HCT116 (cell line): ENCODE results near the gene CDK5RAP1. TPM values are rescaled to one million over a fixed set of nuclear protein-coding genes. Genes with fewer than 3 reads are reported as not detected.

Experiments used
- ATAC-seq: fragments of 200-7000 bp; cut with Tn5 transposase; 2 replicates; pipeline ENCODE4 v1.9.1; 2020; ENCODE audit warnings: mild to moderate bottlenecking, moderate library complexity
- BruUV-seq: library from RNA; stranded (reverse); fragments of 400-500 nt; replicated peaks from 2 replicates; lab custom pipeline; 2021; lab: Mats Ljungman, UMichigan
- CTCF ChIA-PET: fragments of 300-600 bp; sonication (Branson Sonifier 250); formaldehyde crosslinking; loops from one replicate; lab custom pipeline; 2021; ENCODE audit warnings: antibody characterized with exemption; lab: Charles Lee
- POLR2A ChIA-PET: fragments of 300-600, 350-600 bp; sonication (Branson Sonifier 250); formaldehyde crosslinking; loops from one replicate; lab custom pipeline; 2021; ENCODE audit warnings: antibody characterized with exemption; lab: Charles Lee
- RAD21 ChIA-PET, 2 experiments: fragments of 300-600 bp; sonication (Branson Sonifier 250); formaldehyde crosslinking; loops; one replicate each; lab custom pipeline; 2023; ENCODE audit warnings: low total read pairs in 2 of 2; ENCODE audit not compliant: uncharacterized antibody in 2 of 2, unreplicated experiment in 2 of 2, low non-redundant PET in 1 of 2; lab: Charles Lee
- DNase-seq: peaks from one replicate; pipeline ENCODE4 v3.0.0-alpha.2; 2010; ENCODE audit warnings: low read depth, low spot score
- H2AFZ ChIP-seq: fragments of 200-600 bp; shearing (Covaris generic), sonication (generic); 2 replicates; pipeline ENCODE4 v1.6.1; 2017; ENCODE audit warnings: low read depth, mixed run types, mixed read lengths, antibody characterized with exemption, low read length; ENCODE audit not compliant: poor library complexity, severe bottlenecking
- H3K27ac ChIP-seq: 2 replicates; pipeline ENCODE4 v1.5.1; 2012; ENCODE audit warnings: low read depth, low read length
- H3K27me3 ChIP-seq: fragments of 200-600 bp; sonication (generic); 2 replicates; pipeline ENCODE4 v1.6.1; 2016; ENCODE audit warnings: mixed run types, low read length, mixed read lengths; ENCODE audit not compliant: insufficient read depth
- H3K36me3 ChIP-seq, 2 experiments: fragments of 200-500 bp in 1 of 2; fragments of 200-600 bp in 1 of 2; sonication (Bioruptor generic) in 1 of 2; sonication (generic) in 1 of 2; 2 replicates each; pipeline versions ENCODE4 v1.5.1 to v1.6.1; 2014 to 2016; ENCODE audit warnings: low read length in 2 of 2, inconsistent platforms in 1 of 2, mixed read lengths in 1 of 2, mixed run types in 1 of 2; ENCODE audit not compliant: insufficient read depth in 2 of 2, control insufficient read depth in 1 of 2
- H3K4me1 ChIP-seq, 2 experiments: fragments of 200-600 bp in 1 of 2; sonication (generic) in 1 of 2; 2 replicates each; pipeline versions ENCODE4 v1.5.1 to v1.6.1; 2012 to 2017; ENCODE audit warnings: low read length in 2 of 2, inconsistent platforms in 1 of 2, mild to moderate bottlenecking in 1 of 2, mixed read lengths in 1 of 2, mixed run types in 1 of 2, moderate library complexity in 1 of 2; ENCODE audit not compliant: insufficient read depth in 2 of 2, control insufficient read depth in 1 of 2
- H3K4me2 ChIP-seq: fragments of 200-600 bp; sonication (generic); 2 replicates; pipeline ENCODE4 v1.6.1; 2017; ENCODE audit warnings: mixed run types, low read length, mixed read lengths
- H3K4me3 ChIP-seq, 2 experiments: fragments of 200-600 bp in 1 of 2; sonication (generic) in 1 of 2; replicated peaks in 1 of 2; 2 replicates each; pipeline ENCODE4 v1.5.1; 2011 to 2016; ENCODE audit warnings: low read length in 2 of 2, control low read depth in 1 of 2, low read depth in 1 of 2, mild to moderate bottlenecking in 1 of 2, mixed read lengths in 1 of 2, mixed run types in 1 of 2
- H3K79me2 ChIP-seq: fragments of 200-600 bp; sonication (generic); 2 replicates; pipeline ENCODE4 v1.6.1; 2017; ENCODE audit warnings: mild to moderate bottlenecking, mixed run types, low read length, moderate library complexity, mixed read lengths; ENCODE audit not compliant: insufficient read depth
- H3K9ac ChIP-seq: fragments of 200-600 bp; sonication (generic); 2 replicates; pipeline ENCODE4 v1.6.1; 2016; ENCODE audit warnings: low read length, mixed read lengths
- H3K9me2 ChIP-seq: fragments of 200-600 bp; sonication (generic), shearing (Covaris generic); 2 replicates; pipeline ENCODE4 v1.6.1; 2017; ENCODE audit warnings: mixed run types, mild to moderate bottlenecking, moderate library complexity; ENCODE audit not compliant: insufficient read depth
- H3K9me3 ChIP-seq, 2 experiments: fragments of 200-500 bp in 1 of 2; fragments of 200-600 bp in 1 of 2; sonication (Bioruptor generic) in 1 of 2; sonication (generic) in 1 of 2; 2 replicates each; pipeline ENCODE4 v1.6.1; 2014 to 2017; ENCODE audit warnings: low read length in 2 of 2, mixed read lengths in 2 of 2, inconsistent platforms in 1 of 2, low read depth in 1 of 2, mild to moderate bottlenecking in 1 of 2, mixed run types in 1 of 2, moderate library complexity in 1 of 2; ENCODE audit not compliant: control insufficient read depth in 1 of 2, insufficient read depth in 1 of 2
- H4K20me1 ChIP-seq: fragments of 200-600 bp; sonication (generic), shearing (Covaris generic); 2 replicates; pipeline ENCODE4 v1.6.1; 2017; ENCODE audit warnings: mixed run types, mild to moderate bottlenecking, moderate library complexity; ENCODE audit not compliant: insufficient read depth
- CBX3 ChIP-seq: IDR thresholded peaks from 2 replicates; pipeline ENCODE4 v1.6.1; 2012; ENCODE audit warnings: low read depth
- CEBPB ChIP-seq: IDR thresholded peaks from 2 replicates; pipeline ENCODE4 v1.6.1; 2012; ENCODE audit warnings: low read depth
- EGR1 ChIP-seq: IDR thresholded peaks from 2 replicates; pipeline ENCODE4 v1.6.1; 2012; ENCODE audit warnings: low read depth
- ELF1 ChIP-seq: IDR thresholded peaks from 2 replicates; pipeline ENCODE4 v1.6.1; 2012; ENCODE audit warnings: low read depth, borderline replicate concordance
- EZH2 ChIP-seq: fragments of 200-600 bp; sonication (generic); IDR thresholded peaks from 2 replicates; pipeline ENCODE4 v1.6.1; 2017; ENCODE audit warnings: antibody characterized with exemption, mixed run types
- FOSL1 ChIP-seq: IDR thresholded peaks from 2 replicates; pipeline ENCODE4 v1.6.1; 2012; ENCODE audit warnings: low read depth
- JUND ChIP-seq: IDR thresholded peaks from 2 replicates; pipeline ENCODE4 v1.6.1; 2012
- MAX ChIP-seq: IDR thresholded peaks from 2 replicates; pipeline ENCODE4 v1.6.1; 2012
- POLR2A ChIP-seq: IDR thresholded peaks from 2 replicates; pipeline ENCODE4 v1.7.0; 2011; ENCODE audit warnings: borderline replicate concordance; ENCODE audit not compliant: insufficient read depth, insufficient read length; ENCODE audit errors: extremely low read depth
- POLR2AphosphoS5 ChIP-seq: IDR thresholded peaks from 2 replicates; pipeline ENCODE4 v1.6.1; 2011; ENCODE audit warnings: mild to moderate bottlenecking, low read depth, low read length, moderate library complexity
- SIN3A ChIP-seq: IDR thresholded peaks from 2 replicates; pipeline ENCODE4 v1.6.1; 2012; ENCODE audit warnings: low read depth
- SP1 ChIP-seq: IDR thresholded peaks from 2 replicates; pipeline ENCODE4 v1.6.1; 2012; ENCODE audit warnings: low read depth
- TCF7L2 ChIP-seq: IDR thresholded peaks from 2 replicates; pipeline ENCODE4 v1.7.0; 2011; ENCODE audit warnings: borderline replicate concordance, inconsistent platforms; ENCODE audit not compliant: insufficient read depth, insufficient read length; ENCODE audit errors: extremely low read depth
- YY1 ChIP-seq: IDR thresholded peaks from 2 replicates; pipeline ENCODE4 v1.6.1; 2011; ENCODE audit warnings: low read length, low read depth, moderate library complexity, mild to moderate bottlenecking; ENCODE audit not compliant: insufficient replicate concordance; ENCODE audit errors: extremely low read depth
- ZNF274 ChIP-seq: fragments of 200-500 bp; sonication (Bioruptor generic); IDR thresholded peaks from 2 replicates; pipeline ENCODE4 v1.6.1; 2014; ENCODE audit warnings: mild to moderate bottlenecking, low read depth, low read length, inconsistent platforms
- intact Hi-C: fragments of 100-400 bp; cut with micrococcal nuclease; formaldehyde crosslinking; loops from 2 replicates; pipeline ENCODE4 v1.10.0; 2022
- total RNA-seq: library from RNA; stranded (reverse); gene quantifications from one replicate; pipeline ENCODE4 v1.2.1, GENCODE V29; 2021; ENCODE audit not compliant: unreplicated experiment
- TF ChIP-seq, protein P1 (sequence below): IDR thresholded peaks from 2 replicates; pipeline ENCODE4 v1.6.1; 2011; ENCODE audit warnings: mild to moderate bottlenecking, low read length, moderate library complexity; ENCODE audit not compliant: insufficient replicate concordance; ENCODE audit errors: extremely low read depth
- TF ChIP-seq, protein P2 (sequence below): IDR thresholded peaks from 2 replicates; pipeline ENCODE4 v1.6.1; 2012

Gene CDK5RAP1
- total RNA-seq, 1 experiment from 2014 or later = 41.4 TPM

- RAD21 ChIA-PET = no interaction called here
- H3K27me3 ChIP-seq = no peaks in the 10 kb centered on the region
- H3K4me2 ChIP-seq = no peak overlapping the region
- no peaks in the 10 kb centered on the region for H3K9me3 ChIP-seq
- intact Hi-C loops = no loop called here
- no peak overlapping the region for H3K9ac ChIP-seq
- H2AFZ ChIP-seq = no peak overlapping the region
- TF ChIP-seq EZH2 = no peak
- TF ChIP-seq MAX = no peak
- TF ChIP-seq, protein P1, sequence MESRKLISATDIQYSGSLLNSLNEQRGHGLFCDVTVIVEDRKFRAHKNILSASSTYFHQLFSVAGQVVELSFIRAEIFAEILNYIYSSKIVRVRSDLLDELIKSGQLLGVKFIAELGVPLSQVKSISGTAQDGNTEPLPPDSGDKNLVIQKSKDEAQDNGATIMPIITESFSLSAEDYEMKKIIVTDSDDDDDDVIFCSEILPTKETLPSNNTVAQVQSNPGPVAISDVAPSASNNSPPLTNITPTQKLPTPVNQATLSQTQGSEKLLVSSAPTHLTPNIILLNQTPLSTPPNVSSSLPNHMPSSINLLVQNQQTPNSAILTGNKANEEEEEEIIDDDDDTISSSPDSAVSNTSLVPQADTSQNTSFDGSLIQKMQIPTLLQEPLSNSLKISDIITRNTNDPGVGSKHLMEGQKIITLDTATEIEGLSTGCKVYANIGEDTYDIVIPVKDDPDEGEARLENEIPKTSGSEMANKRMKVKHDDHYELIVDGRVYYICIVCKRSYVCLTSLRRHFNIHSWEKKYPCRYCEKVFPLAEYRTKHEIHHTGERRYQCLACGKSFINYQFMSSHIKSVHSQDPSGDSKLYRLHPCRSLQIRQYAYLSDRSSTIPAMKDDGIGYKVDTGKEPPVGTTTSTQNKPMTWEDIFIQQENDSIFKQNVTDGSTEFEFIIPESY = no peak
- TF ChIP-seq ZNF274 = no peak
- TF ChIP-seq POLR2A = no peak
- TF ChIP-seq SIN3A = no peak
- TF ChIP-seq POLR2AphosphoS5 = no peak
- TF ChIP-seq CEBPB = no peak
- no peak for TF ChIP-seq JUND
- no peak for TF ChIP-seq EGR1
- no peak for TF ChIP-seq YY1
- TF ChIP-seq SP1 = no peak
- no peak for TF ChIP-seq FOSL1
- TF ChIP-seq ELF1 = no peak
- TF ChIP-seq, protein P2, sequence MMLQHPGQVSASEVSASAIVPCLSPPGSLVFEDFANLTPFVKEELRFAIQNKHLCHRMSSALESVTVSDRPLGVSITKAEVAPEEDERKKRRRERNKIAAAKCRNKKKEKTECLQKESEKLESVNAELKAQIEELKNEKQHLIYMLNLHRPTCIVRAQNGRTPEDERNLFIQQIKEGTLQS = no peak
- no peak for TF ChIP-seq CBX3
- no peak for TF ChIP-seq TCF7L2
- H3K9me2 ChIP-seq = no peaks in the 10 kb centered on the region
- no peaks in the 10 kb centered on the region for H4K20me1 ChIP-seq
- no peak overlapping the region for H3K27ac ChIP-seq
- H3K79me2 ChIP-seq = no peaks in the 10 kb centered on the region
- H3K4me3 ChIP-seq = no peak overlapping the region
- ATAC-seq (no peak), DNase-seq (no peak)
- no peaks in the 10 kb centered on the region for H3K4me1 ChIP-seq
- CTCF ChIA-PET = no interaction called here
- BruUV-seq = no TSS peak
- POLR2A ChIA-PET = no interaction called here
- H3K36me3 ChIP-seq = peaks cover 0 to 4% of the 10 kb centered on the region in 2 experiments; a peak in 2 of 4 replicates
Observed at GRCh38 chr20:33353013-33353402, 48.3 kb downstream of the CDK5RAP1 start.
